GM12873 (cell line): ENCODE results near the gene DAG1.

Experiments
- CTCF ChIP-seq: IDR thresholded peaks from 2 replicates; pipeline ENCODE4 v1.5.1; 2012; ENCODE audit warnings: low read depth, mild to moderate bottlenecking, moderate library complexity, low read length, control low read depth; ENCODE audit not compliant: insufficient read depth; ENCODE audit errors: missing control alignments

DAG1 gene

GRCh38 chr3:49519296-49519695 lies 49.2 kb downstream of the DAG1 start:
- no peak for TF ChIP-seq CTCF

GRCh38 chr3:49519916-49520385 lies 49.9 kb downstream of the DAG1 start:
- no peak for TF ChIP-seq CTCF

GRCh38 chr3:49523756-49524747 lies 54.0 kb downstream of the DAG1 start:
- TF ChIP-seq CTCF: no peak

- no peak for TF ChIP-seq CTCF
These were observed 59.5 kb downstream of the DAG1 start for GRCh38 chr3:49529567-49529966.

GRCh38 chr3:49530231-49530630 lies 60.2 kb downstream of the DAG1 start:
- no peak for TF ChIP-seq CTCF

GRCh38 chr3:49530701-49531100 lies 60.6 kb downstream of the DAG1 start:
- TF ChIP-seq CTCF: no peak

GRCh38 chr3:49531218-49531617 lies 61.2 kb downstream of the DAG1 start:
- TF ChIP-seq CTCF: no peak
